H1 (cell line): Measurements from ENCODE around the gene CGREF1. TPM values are rescaled to one million over a fixed set of nuclear protein-coding genes. Genes with fewer than 3 reads are reported as not detected.

Source experiments
- CTCF ChIA-PET: fragments of 300-600 bp; sonication (Branson Sonifier 250); formaldehyde crosslinking; loops from one replicate; lab custom pipeline; 2021; ENCODE audit not compliant: partially characterized antibody; lab: Charles Lee
- POLR2A ChIA-PET: fragments of 300-600 bp; sonication (Branson Sonifier 250); formaldehyde crosslinking; loops from one replicate; lab custom pipeline; 2021; ENCODE audit warnings: inconsistent platforms; ENCODE audit not compliant: partially characterized antibody; lab: Charles Lee
- DNase-seq, 2 experiments: peaks; one replicate each; pipeline versions ENCODE4 v3.0.0 to v3.0.0-alpha.2; 2010 to 2022; ENCODE audit warnings: low spot score in 2 of 2, low read depth in 1 of 2, mixed read lengths in 1 of 2
- FAIRE-seq: peaks from 2 replicates; lab custom pipeline; 2011; peaks lifted over from hg19 to GRCh38; lab: Jason Lieb, UNC
- H2AFZ ChIP-seq: 2 replicates; pipeline ENCODE4 v1.8.1; 2012; ENCODE audit warnings: low read length, inconsistent platforms
- H2AK5ac ChIP-seq: 2 replicates; pipeline ENCODE4 v1.6.1; 2013; ENCODE audit warnings: low read depth, low read length
- H2BK120ac ChIP-seq: replicated peaks from 2 replicates; pipeline ENCODE3; 2013; ENCODE audit warnings: low read depth, low read length, inconsistent platforms
- H2BK12ac ChIP-seq: 2 replicates; pipeline ENCODE4 v1.6.1; 2013; ENCODE audit warnings: low read depth, low read length
- H2BK15ac ChIP-seq: 2 replicates; pipeline ENCODE4 v1.6.1; 2013; ENCODE audit warnings: low read length
- H2BK20ac ChIP-seq: 2 replicates; pipeline ENCODE4 v1.6.1; 2013; ENCODE audit warnings: low read length
- H2BK5ac ChIP-seq: 2 replicates; pipeline ENCODE4 v1.6.1; 2013; ENCODE audit warnings: low read depth, low read length
- H3K14ac ChIP-seq: 2 replicates; pipeline ENCODE4 v1.6.1; 2013; ENCODE audit warnings: inconsistent platforms; ENCODE audit not compliant: insufficient read length
- H3K18ac ChIP-seq: 2 replicates; pipeline ENCODE4 v1.6.1; 2013; ENCODE audit warnings: low read length; ENCODE audit errors: extremely low read depth
- H3K23ac ChIP-seq: 2 replicates; pipeline ENCODE4 v1.6.1; 2013; ENCODE audit warnings: inconsistent platforms; ENCODE audit not compliant: insufficient read length
- H3K23me2 ChIP-seq: 2 replicates; pipeline ENCODE4 v1.6.1; 2013; ENCODE audit warnings: low read depth, low read length
- H3K27ac ChIP-seq: 2 replicates; pipeline ENCODE4 v1.6.1; 2011; ENCODE audit warnings: low read depth, low read length, inconsistent platforms
- H3K27me3 ChIP-seq, 4 experiments: replicated peaks in 1 of 4; 1 replicate in 1 of 4; 2 replicates in 3 of 4; pipeline versions ENCODE4 v1.6.1 to v1.8.1; 2011 to 2013; ENCODE audit warnings: low read length in 3 of 4, mild to moderate bottlenecking in 3 of 4, inconsistent platforms in 2 of 4, mixed read lengths in 2 of 4, moderate library complexity in 1 of 4; ENCODE audit not compliant: control insufficient read depth in 3 of 4, insufficient read depth in 3 of 4; ENCODE audit errors: extremely low read depth in 1 of 4
- H3K36me3 ChIP-seq, 4 experiments: 2 replicates each; pipeline versions ENCODE4 v1.6.1 to v1.8.1; 2011 to 2013; ENCODE audit warnings: mild to moderate bottlenecking in 4 of 4, low read length in 3 of 4, moderate library complexity in 2 of 4, control low read depth in 1 of 4, inconsistent platforms in 1 of 4; ENCODE audit not compliant: insufficient read depth in 4 of 4, control insufficient read depth in 2 of 4
- H3K4ac ChIP-seq: replicated peaks from 2 replicates; pipeline ENCODE3; 2013; ENCODE audit warnings: low read length, low read depth, mixed read lengths, inconsistent platforms; ENCODE audit not compliant: insufficient read length
- H3K4me1 ChIP-seq, 4 experiments: replicated peaks in 1 of 4; 1 replicate in 1 of 4; 2 replicates in 3 of 4; pipeline versions ENCODE4 v1.6.1 to v1.8.1; 2011 to 2013; ENCODE audit warnings: low read length in 3 of 4, inconsistent platforms in 2 of 4, mixed read lengths in 1 of 4; ENCODE audit not compliant: insufficient read depth in 4 of 4, control insufficient read depth in 3 of 4
- H3K4me2 ChIP-seq, 2 experiments: 2 replicates each; pipeline versions ENCODE4 v1.6.1 to v1.8.1; 2011 to 2013; ENCODE audit warnings: low read depth in 2 of 2, low read length in 2 of 2, control low read depth in 1 of 2, inconsistent platforms in 1 of 2, mild to moderate bottlenecking in 1 of 2; ENCODE audit not compliant: insufficient read depth in 1 of 2
- H3K4me3 ChIP-seq, 4 experiments: fragments of 200-600, 300-600 bp in 1 of 4; sonication (generic), shearing (Covaris generic), sonication (Bioruptor Twin) in 1 of 4; 2 replicates each; pipeline versions ENCODE4 v1.5.1 to v1.8.1; 2011 to 2016; ENCODE audit warnings: low read length in 4 of 4, low read depth in 3 of 4, control low read depth in 2 of 4, inconsistent platforms in 2 of 4, mild to moderate bottlenecking in 2 of 4, mixed read lengths in 1 of 4, moderate library complexity in 1 of 4; ENCODE audit not compliant: insufficient read depth in 2 of 4; ENCODE audit errors: extremely low read depth in 1 of 4
- H3K56ac ChIP-seq: replicated peaks from 2 replicates; pipeline ENCODE3; 2013; ENCODE audit warnings: low read depth, mild to moderate bottlenecking, mixed read lengths, low read length, inconsistent platforms; ENCODE audit not compliant: insufficient read length
- H3K79me1 ChIP-seq: 2 replicates; pipeline ENCODE4 v1.6.1; 2013; ENCODE audit warnings: low read depth, low read length, control low read depth
- H3K79me2 ChIP-seq, 2 experiments: 2 replicates each; pipeline versions ENCODE4 v1.6.1 to v1.8.1; 2012 to 2013; ENCODE audit warnings: low read length in 2 of 2, mild to moderate bottlenecking in 2 of 2, inconsistent platforms in 1 of 2; ENCODE audit not compliant: insufficient read depth in 2 of 2, control insufficient read depth in 1 of 2
- H3K9ac ChIP-seq, 4 experiments: replicated peaks in 1 of 4; 1 replicate in 1 of 4; 2 replicates in 3 of 4; pipeline versions ENCODE4 v1.6.1 to v1.8.1; 2011 to 2013; ENCODE audit warnings: low read depth in 3 of 4, low read length in 3 of 4, control low read depth in 2 of 4, mild to moderate bottlenecking in 2 of 4, moderate library complexity in 2 of 4, inconsistent platforms in 1 of 4; ENCODE audit errors: extremely low read depth in 1 of 4
- H3K9me3 ChIP-seq, 2 experiments: 2 replicates each; pipeline versions ENCODE4 v1.6.1 to v1.8.1; 2012 to 2013; ENCODE audit warnings: mild to moderate bottlenecking in 2 of 2, moderate library complexity in 2 of 2, control low read depth in 1 of 2, inconsistent platforms in 1 of 2, low read depth in 1 of 2, low read length in 1 of 2, mixed read lengths in 1 of 2; ENCODE audit not compliant: insufficient read depth in 2 of 2
- H4K20me1 ChIP-seq, 2 experiments: replicated peaks in 1 of 2; 2 replicates each; pipeline versions ENCODE3 to v1.8.1; 2011 to 2013; ENCODE audit warnings: inconsistent platforms in 2 of 2, low read length in 2 of 2, mild to moderate bottlenecking in 1 of 2; ENCODE audit not compliant: insufficient read depth in 2 of 2, control insufficient read depth in 1 of 2
- H4K5ac ChIP-seq: 2 replicates; pipeline ENCODE4 v1.6.1; 2013; ENCODE audit warnings: low read length, low read depth, mixed read lengths, inconsistent platforms; ENCODE audit not compliant: insufficient read length
- H4K8ac ChIP-seq: 2 replicates; pipeline ENCODE4 v1.8.0; 2013; ENCODE audit warnings: mild to moderate bottlenecking, moderate library complexity, low read length, inconsistent platforms; ENCODE audit not compliant: insufficient read depth; ENCODE audit errors: extremely low read depth
- H4K91ac ChIP-seq: replicated peaks from 2 replicates; pipeline ENCODE3; 2013; ENCODE audit warnings: low read length, mixed read lengths, inconsistent platforms; ENCODE audit not compliant: insufficient read length
- ASH2L ChIP-seq: fragments of 200-600, 300-600 bp; sonication (generic); IDR thresholded peaks from one replicate; pipeline ENCODE4 v1.7.1; 2017; ENCODE audit warnings: low read length
- ATF3 ChIP-seq: IDR thresholded peaks from 2 replicates; pipeline ENCODE4 v1.6.1; 2011; ENCODE audit warnings: low read depth, mild to moderate bottlenecking, low read length; ENCODE audit not compliant: insufficient read depth
- CREB1 ChIP-seq: IDR thresholded peaks from 2 replicates; pipeline ENCODE4 v1.6.1; 2012; ENCODE audit warnings: inconsistent platforms
- GTF2F1 ChIP-seq: IDR thresholded peaks from 2 replicates; pipeline ENCODE4 v1.6.1; 2012; ENCODE audit warnings: low read depth, low read length, improper control_type of control experiment, borderline replicate concordance
- SRF ChIP-seq: IDR thresholded peaks from 2 replicates; pipeline ENCODE4 v1.6.1; 2011; ENCODE audit warnings: mild to moderate bottlenecking, low read depth, low read length, moderate library complexity
- TAF7 ChIP-seq: optimal IDR thresholded peaks from 2 replicates; pipeline ENCODE3; 2011; ENCODE audit warnings: low read depth, mild to moderate bottlenecking, inconsistent platforms, low read length, moderate library complexity, borderline replicate concordance
- TCF12 ChIP-seq: IDR thresholded peaks from 2 replicates; pipeline ENCODE4 v1.6.1; 2011; ENCODE audit warnings: low read depth, mild to moderate bottlenecking, low read length
- WGBS, 2 experiments: shearing (Covaris generic) in 1 of 2; methylation state at CpG; one replicate each; pipeline versions ENCODE4 v1.1.6 to v1.1.7; 2013 to 2015; ENCODE audit warnings: low lambda C conversion rate in 2 of 2, mixed read lengths in 2 of 2, inconsistent platforms in 1 of 2, low coverage in 1 of 2, missing lambda C conversion rate in 1 of 2; ENCODE audit not compliant: insufficient replicate concordance in 2 of 2, insufficient coverage in 1 of 2, insufficient read length in 1 of 2; ENCODE audit errors: extremely low coverage in 1 of 2, missing lambda C conversion rate in 1 of 2; 5-methylcytosine and 5-hydroxymethylcytosine counted together
- polyA plus RNA-seq, 7 experiments: library from polyadenylated mRNA; depleted of rRNA in 3 of 7; stranded (reverse) in 5 of 7; unstranded in 2 of 7; fragments of >200 nt in 5 of 7; fragments of 200-250 nt in 2 of 7; gene quantifications; 1 replicate in 5 of 7; 2 replicates in 1 of 7; 4 replicates in 1 of 7; pipeline versions ENCODE4 v1.2.1 to v1.2.3, GENCODE V29; 2011 to 2013; ENCODE audit warnings: missing spikeins in 2 of 7, mixed read lengths in 2 of 7
- total RNA-seq: library from RNA; stranded (reverse); fragmentation: NEBNext Ultra II Directional; extraction: Animal tissue kit (Norgen Biotek cat#: 25700); gene quantifications from 2 replicates; pipeline ENCODE4 v1.2.1, GENCODE V29; 2021

Gene CGREF1
- total and polyA plus RNA-seq, 2 of the 8 experiments (the other 6 are each of a cell fraction or from before 2014, with no cell fraction given), result 2.5 to 3.4 TPM

GRCh38 chr2:27065128-27065527 lies 53.8 kb downstream of the CGREF1 start:
- Histone ChIP-seq H3K56ac (no peak overlapping the region), H3K4me3 (no peak overlapping the region), H3K36me3 (peaks cover 12 to 51% (median 18%) of the 10 kb centered on the region in 4 experiments; a peak in 7 of 8 replicates), H2BK120ac (no peak overlapping the region), H4K20me1 (peaks cover 5 to 8% of the 10 kb centered on the region in 2 experiments), H3K79me1 (peaks cover 9% of the 10 kb centered on the region; the same call in 1 of the 2 replicates), H2BK5ac (no peak overlapping the region), H2BK20ac (no peak overlapping the region), H4K8ac (no peak overlapping the region), H3K4me1 (no peaks in the 10 kb centered on the region), H3K4me2 (no peak overlapping the region), H3K79me2 (peaks cover 0 to 1% of the 10 kb centered on the region in 2 experiments; a peak in 2 of 4 replicates), H3K27me3 (no peaks in the 10 kb centered on the region), H2BK12ac (no peak overlapping the region), H4K91ac (no peak overlapping the region), H3K14ac (no peak overlapping the region), H4K5ac (no peak overlapping the region), H2BK15ac (no peak overlapping the region), H3K9ac (no peak overlapping the region), H2AFZ (no peak overlapping the region), H3K18ac (no peak overlapping the region), H3K27ac (no peak overlapping the region), H3K23ac (no peak overlapping the region), H3K4ac (no peak overlapping the region), H3K9me3 (no peaks in the 10 kb centered on the region), H2AK5ac (no peak overlapping the region), H3K23me2 (no peaks in the 10 kb centered on the region)
- WGBS, 2 experiments, result 90% methylated on average over 3 of the region's 3 CpGs; no CpG with 5 or more reads in 1 of the 2 experiments
- ChIA-PET CTCF (interaction anchor here (1.4 to 1.8 kb wide), 2 partner anchors 12 to 33 kb away, joined by 3 to 5 read pairs; no protein-coding TSS in a partner anchor), POLR2A (interaction anchor here (0.7 to 19.3 kb wide), 6 partner anchors 2 to 82 kb away, joined by 3 to 441 read pairs (median 10); partner anchors contain the start of genes AGBL5, KHK and OST4)
- no peak for DNase-seq
- no peak for FAIRE-seq
- TF ChIP-seq TAF7, result no peak
- no peak for TF ChIP-seq ASH2L
- TF ChIP-seq GTF2F1, result no peak
- TF ChIP-seq ATF3, result no peak
- no peak for TF ChIP-seq CREB1
- no peak for TF ChIP-seq TCF12
- no peak for TF ChIP-seq SRF
